NB4 (cell line): Measurements from ENCODE around the gene CWC15.

Experiments
- DNase-seq: peaks from one replicate; pipeline ENCODE4 v3.0.0; 2010; ENCODE audit warnings: low read depth
- H3K4me3 ChIP-seq: one replicate; pipeline ENCODE4 v1.5.1; 2011; ENCODE audit warnings: mild to moderate bottlenecking, low read depth, low read length, moderate library complexity
- CTCF ChIP-seq: IDR thresholded peaks from one replicate; pipeline ENCODE4 v1.5.1; 2012; ENCODE audit warnings: low read depth, low read length
- MYC ChIP-seq: IDR thresholded peaks from 2 replicates; pipeline ENCODE4 v1.6.1; 2011; ENCODE audit warnings: low read depth, low read length
- POLR2A ChIP-seq: IDR thresholded peaks from 2 replicates; pipeline ENCODE4 v1.6.1; 2011; ENCODE audit warnings: mild to moderate bottlenecking; ENCODE audit not compliant: insufficient read length; ENCODE audit errors: extremely low read depth
- TF ChIP-seq, protein P1 (sequence below): IDR thresholded peaks from 2 replicates; pipeline ENCODE4 v1.6.1; 2011; ENCODE audit warnings: low read depth, low read length

The CWC15 gene

DNA sequence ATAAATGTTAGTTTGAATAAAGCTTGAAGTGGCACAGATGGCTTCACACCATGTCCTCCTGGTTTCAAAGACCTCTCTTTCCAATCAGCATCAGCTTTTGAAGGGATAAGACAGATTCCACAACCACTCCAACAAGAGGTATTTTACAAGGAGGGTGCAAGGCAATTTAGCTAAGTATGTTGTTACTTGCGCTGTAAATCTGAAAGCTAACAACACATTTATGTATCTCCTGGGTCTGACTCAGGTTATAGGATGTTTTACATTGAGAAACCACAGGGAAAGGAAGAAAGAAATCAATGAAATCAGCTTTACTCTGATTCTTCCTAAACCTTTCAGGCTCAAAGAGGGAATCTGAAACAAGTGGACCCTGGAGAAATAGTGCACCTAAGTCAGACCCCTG lies 12.1 kb downstream of the CWC15 start:
- TF ChIP-seq MYC (no peak), CTCF (no peak), POLR2A (no peak)
- TF ChIP-seq, protein P1, sequence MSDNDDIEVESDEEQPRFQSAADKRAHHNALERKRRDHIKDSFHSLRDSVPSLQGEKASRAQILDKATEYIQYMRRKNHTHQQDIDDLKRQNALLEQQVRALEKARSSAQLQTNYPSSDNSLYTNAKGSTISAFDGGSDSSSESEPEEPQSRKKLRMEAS = no peak
- DNase-seq = no peak
- H3K4me3 ChIP-seq = no peak overlapping the region

DNA sequence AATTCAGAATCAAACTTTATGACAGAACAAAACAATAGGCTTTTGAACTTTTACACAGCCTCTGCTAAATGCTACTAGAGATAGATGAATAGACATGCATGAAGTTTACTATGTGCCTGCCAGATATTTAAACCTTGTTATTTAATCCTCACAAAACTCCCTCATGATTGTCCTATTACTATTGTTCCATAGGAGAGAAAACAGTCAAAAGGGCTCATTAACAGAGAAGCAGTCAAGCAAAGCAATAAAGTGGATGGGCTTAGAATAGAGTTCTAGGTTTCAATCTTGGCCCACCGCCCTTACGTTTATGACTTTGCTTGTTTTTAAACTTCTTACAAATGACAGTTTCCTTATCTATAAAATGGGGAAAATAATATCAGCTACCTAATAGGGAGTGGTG lies 12.9 kb downstream of the CWC15 start:
- TF ChIP-seq POLR2A (no peak), MYC (no peak), CTCF (no peak)
- TF ChIP-seq, protein P1 = no peak

DNA sequence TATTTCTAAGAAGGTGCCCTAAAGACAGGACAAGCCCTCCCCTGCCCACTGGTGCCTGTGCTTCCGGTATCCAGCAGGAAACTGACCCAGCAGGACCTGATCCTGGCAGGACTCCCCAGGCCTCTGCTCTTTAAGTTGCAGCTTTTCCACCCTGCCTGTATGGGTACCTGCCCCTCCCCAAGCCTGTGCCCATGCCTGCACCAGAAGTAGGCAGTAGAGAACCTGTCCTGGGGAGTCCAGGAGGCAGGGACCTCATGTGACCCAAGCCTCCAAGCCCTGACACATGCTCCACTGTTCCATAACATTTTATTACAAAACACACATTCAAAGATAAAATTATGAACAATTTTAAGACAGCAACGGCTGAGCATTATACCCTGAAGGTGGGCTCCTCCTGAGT lies 14.2 kb downstream of the CWC15 start:
- TF ChIP-seq, protein P1 = no peak
- TF ChIP-seq CTCF (no peak), POLR2A (no peak), MYC (no peak)
- no peak overlapping the region for H3K4me3 ChIP-seq
- DNase-seq = no peak

More for the DNA sequence above, 12.9 kb downstream of the CWC15 start:
- H3K4me3 ChIP-seq = no peak overlapping the region
- no peak for DNase-seq

GRCh38 chr11:94958121-94958696 lies 15.1 kb downstream of the CWC15 start:
- no peak overlapping the region for H3K4me3 ChIP-seq
- TF ChIP-seq CTCF (no peak), MYC (no peak), POLR2A (no peak)
- TF ChIP-seq, protein P1 = no peak
- DNase-seq = no peak

DNA sequence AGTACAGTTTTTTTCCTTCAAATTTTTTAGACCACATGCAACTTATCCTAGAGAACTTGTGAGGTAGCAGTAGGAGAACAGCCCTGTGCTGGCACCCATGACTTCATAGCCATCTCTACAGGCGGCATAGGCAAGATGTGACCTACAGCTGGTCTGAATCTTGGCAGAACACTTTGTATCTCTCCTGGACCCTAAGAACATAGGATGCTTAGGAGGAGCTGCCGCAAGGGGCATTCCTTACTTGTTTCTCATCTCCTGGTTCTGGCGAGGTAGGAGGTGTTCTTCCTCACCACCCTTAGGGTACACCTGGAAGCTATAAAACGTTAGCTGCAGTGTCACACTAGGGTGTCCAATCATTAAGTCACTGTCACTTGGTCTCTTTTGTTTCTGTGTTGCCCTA lies 16.4 kb downstream of the CWC15 start:
- DNase-seq = no peak
- TF ChIP-seq, protein P1 = no peak
- TF ChIP-seq POLR2A (no peak), MYC (no peak)
- no peak overlapping the region for H3K4me3 ChIP-seq

- H3K4me3 ChIP-seq = no peak overlapping the region
These were observed 18.6 kb downstream of the CWC15 start for GRCh38 chr11:94954753-94955152.

More at GRCh38 chr11:94954753-94955152, 18.6 kb downstream of the CWC15 start:
- DNase-seq = no peak
- TF ChIP-seq CTCF = no peak
- TF ChIP-seq POLR2A = no peak
- TF ChIP-seq, protein P1 = no peak
- no peak for TF ChIP-seq MYC
